Type B pancreatic cell (in vitro differentiated cells): ENCODE results near the gene DDI1. TPM values are rescaled to one million over a fixed set of nuclear protein-coding genes. Genes with fewer than 3 reads are reported as not detected.

ENCODE experiments used
- DNase-seq: peaks from one replicate; pipeline ENCODE4 v3.0.0; 2021; ENCODE audit warnings: mixed read lengths; ENCODE audit not compliant: unreplicated experiment; ENCODE audit errors: extremely low spot score
- H3K27ac Mint-ChIP-seq: 2 replicates; pipeline ENCODE4 v1.8.0; 2021; ENCODE audit warnings: mild to moderate bottlenecking, mixed read lengths
- H3K27me3 Mint-ChIP-seq: 2 replicates; pipeline ENCODE4 v1.8.0; 2021; ENCODE audit warnings: mixed read lengths
- H3K36me3 Mint-ChIP-seq: 2 replicates; pipeline ENCODE4 v1.8.0; 2021; ENCODE audit warnings: mixed read lengths
- H3K4me1 Mint-ChIP-seq: one replicate; pipeline ENCODE4 v1.8.0; 2021; ENCODE audit warnings: mixed read lengths; ENCODE audit not compliant: unreplicated experiment
- H3K4me3 Mint-ChIP-seq: 2 replicates; pipeline ENCODE4 v1.8.0; 2021; ENCODE audit warnings: mild to moderate bottlenecking, mixed read lengths
- H3K9me3 Mint-ChIP-seq: 2 replicates; pipeline ENCODE4 v1.8.0; 2021; ENCODE audit warnings: mixed read lengths
- total RNA-seq: library from RNA; stranded (reverse); gene quantifications from 2 replicates; pipeline ENCODE4 v1.2.1, GENCODE V29; 2021; ENCODE audit warnings: low replicate concordance
- TF ChIP-seq, protein P1 (sequence below): fragments of 200-600 bp; sonication (generic); conservative IDR thresholded peaks from 2 replicates; pipeline ENCODE4 v1.5.0; 2021; ENCODE audit warnings: antibody characterized with exemption, mild to moderate bottlenecking

Gene DDI1
- total RNA-seq, 1 donor from 2014 or later: not detected

DNA sequence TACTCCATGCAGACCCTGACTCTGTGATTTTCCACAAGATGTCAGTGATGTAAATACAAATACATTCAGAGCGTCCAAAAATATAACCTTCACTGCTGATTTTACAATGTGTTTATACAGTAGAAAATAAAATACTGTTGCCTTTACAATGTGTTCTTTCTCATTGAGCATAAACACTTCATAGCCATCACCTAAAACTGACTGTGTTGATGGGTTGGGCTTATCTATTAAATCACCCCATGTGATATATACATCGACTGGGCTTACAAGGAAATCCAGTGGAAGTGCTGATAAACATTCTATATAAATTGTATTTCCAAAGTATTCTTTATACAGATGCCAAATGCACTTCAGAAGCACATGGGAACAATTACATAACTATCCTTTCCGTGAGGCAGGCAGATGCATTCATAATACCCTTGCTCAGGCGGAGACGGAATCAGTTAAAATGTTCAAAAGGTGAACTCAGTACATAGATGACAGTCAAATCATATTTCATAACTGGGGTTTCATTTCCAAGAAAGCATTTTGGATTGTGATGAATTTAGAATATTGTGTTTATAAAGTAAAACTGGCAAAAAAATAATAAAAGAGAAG, 27.7 kb downstream of the DDI1 start:
- Mint-ChIP-seq H3K27ac (no peak overlapping the region), H3K4me3 (no peak overlapping the region), H3K9me3 (no peaks in the 10 kb centered on the region), H3K4me1 (peaks cover 4% of the 10 kb centered on the region), H3K36me3 (no peaks in the 10 kb centered on the region), H3K27me3 (no peaks in the 10 kb centered on the region)
- TF ChIP-seq, protein P1, sequence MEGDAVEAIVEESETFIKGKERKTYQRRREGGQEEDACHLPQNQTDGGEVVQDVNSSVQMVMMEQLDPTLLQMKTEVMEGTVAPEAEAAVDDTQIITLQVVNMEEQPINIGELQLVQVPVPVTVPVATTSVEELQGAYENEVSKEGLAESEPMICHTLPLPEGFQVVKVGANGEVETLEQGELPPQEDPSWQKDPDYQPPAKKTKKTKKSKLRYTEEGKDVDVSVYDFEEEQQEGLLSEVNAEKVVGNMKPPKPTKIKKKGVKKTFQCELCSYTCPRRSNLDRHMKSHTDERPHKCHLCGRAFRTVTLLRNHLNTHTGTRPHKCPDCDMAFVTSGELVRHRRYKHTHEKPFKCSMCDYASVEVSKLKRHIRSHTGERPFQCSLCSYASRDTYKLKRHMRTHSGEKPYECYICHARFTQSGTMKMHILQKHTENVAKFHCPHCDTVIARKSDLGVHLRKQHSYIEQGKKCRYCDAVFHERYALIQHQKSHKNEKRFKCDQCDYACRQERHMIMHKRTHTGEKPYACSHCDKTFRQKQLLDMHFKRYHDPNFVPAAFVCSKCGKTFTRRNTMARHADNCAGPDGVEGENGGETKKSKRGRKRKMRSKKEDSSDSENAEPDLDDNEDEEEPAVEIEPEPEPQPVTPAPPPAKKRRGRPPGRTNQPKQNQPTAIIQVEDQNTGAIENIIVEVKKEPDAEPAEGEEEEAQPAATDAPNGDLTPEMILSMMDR: no peak
- DNase-seq: no peak

DNA sequence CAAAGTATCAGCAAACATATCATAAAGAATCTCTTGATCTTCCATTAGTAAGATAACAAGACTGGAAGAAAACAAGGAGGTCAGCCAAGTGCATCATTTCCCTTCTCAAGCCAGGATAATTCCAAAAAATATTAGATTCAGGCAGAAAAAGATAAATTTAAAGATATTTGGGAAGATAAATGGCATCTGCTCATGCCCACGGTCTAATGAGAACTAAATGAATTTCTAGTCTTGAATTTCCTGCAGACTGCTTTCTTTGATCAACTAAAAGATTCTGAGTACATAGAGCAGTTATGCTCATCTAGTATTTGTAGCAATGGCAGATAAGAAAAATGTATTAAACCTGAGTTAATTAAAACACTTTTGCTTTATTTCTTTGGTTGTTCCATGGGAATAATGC, 31.1 kb downstream of the DDI1 start:
- H3K9me3 Mint-ChIP-seq: no peaks in the 10 kb centered on the region
- no peak overlapping the region for H3K27ac Mint-ChIP-seq
- TF ChIP-seq, protein P1: no peak
- no peak overlapping the region for H3K4me3 Mint-ChIP-seq
- H3K36me3 Mint-ChIP-seq: no peaks in the 10 kb centered on the region
- H3K4me1 Mint-ChIP-seq: no peaks in the 10 kb centered on the region
- no peaks in the 10 kb centered on the region for H3K27me3 Mint-ChIP-seq
- DNase-seq: no peak

DNA sequence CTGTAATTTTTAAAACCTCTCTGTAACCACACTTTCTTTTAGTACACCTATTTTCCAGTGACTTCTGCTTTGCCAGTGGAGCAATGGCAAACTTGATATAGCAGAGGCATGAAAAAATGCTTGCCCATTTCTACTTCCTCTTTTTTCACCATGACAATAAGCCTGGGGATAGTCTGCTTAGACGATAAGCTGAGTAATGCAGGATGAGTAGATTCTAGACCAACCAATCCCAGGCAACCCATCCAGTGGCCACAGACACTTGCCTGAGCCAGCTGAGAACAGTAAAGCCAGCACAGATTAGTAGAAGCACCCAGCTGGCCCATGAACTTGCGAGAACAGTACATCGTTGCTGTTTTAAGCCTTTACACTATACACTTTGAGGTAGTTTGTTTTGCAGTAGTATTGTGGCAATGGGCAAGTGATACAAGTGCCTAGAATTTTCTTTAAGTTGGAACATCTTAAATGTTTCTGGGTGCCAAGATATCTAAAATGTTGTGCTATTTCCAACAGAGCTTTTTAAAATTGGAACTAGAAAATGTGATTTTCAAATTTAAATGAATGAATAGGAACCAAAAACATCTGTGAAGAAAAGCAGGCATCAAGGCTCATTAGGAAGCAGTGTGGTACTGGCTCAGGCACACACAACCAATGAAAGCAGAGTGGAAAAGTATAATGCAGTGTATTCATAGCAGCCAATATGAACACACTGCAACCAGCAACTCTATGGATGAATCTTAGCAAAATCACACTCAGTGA, 37.7 kb downstream of the DDI1 start:
- Mint-ChIP-seq H3K4me1 (no peaks in the 10 kb centered on the region), H3K36me3 (no peaks in the 10 kb centered on the region), H3K9me3 (no peaks in the 10 kb centered on the region), H3K27ac (no peak overlapping the region), H3K27me3 (no peaks in the 10 kb centered on the region), H3K4me3 (no peak overlapping the region)
- DNase-seq: no peak
- TF ChIP-seq, protein P1: no peak

DNA sequence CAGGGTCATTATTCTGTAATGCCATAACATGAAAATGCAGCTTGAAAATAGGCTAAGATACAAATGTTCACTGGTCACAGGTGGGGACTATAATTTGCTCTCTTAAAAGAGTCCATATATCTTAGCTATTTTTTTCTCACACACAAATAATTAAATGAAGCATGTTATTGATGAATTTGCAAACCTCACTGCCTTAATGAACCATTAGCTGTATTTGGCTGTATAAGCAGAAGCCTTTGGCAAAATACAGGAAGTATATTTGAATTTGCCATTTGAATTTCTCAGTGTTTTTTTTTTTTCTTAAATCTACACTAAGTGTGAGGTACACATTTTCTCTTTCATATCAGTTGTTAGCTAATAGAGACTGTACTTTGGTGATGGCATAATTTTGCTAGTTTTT, 38.7 kb downstream of the DDI1 start:
- TF ChIP-seq, protein P1: no peak
- H3K27ac Mint-ChIP-seq: no peak overlapping the region
- H3K27me3 Mint-ChIP-seq: no peaks in the 10 kb centered on the region
- no peaks in the 10 kb centered on the region for H3K9me3 Mint-ChIP-seq
- H3K36me3 Mint-ChIP-seq: no peaks in the 10 kb centered on the region
- no peaks in the 10 kb centered on the region for H3K4me1 Mint-ChIP-seq
- no peak overlapping the region for H3K4me3 Mint-ChIP-seq
- DNase-seq: no peak

DNA sequence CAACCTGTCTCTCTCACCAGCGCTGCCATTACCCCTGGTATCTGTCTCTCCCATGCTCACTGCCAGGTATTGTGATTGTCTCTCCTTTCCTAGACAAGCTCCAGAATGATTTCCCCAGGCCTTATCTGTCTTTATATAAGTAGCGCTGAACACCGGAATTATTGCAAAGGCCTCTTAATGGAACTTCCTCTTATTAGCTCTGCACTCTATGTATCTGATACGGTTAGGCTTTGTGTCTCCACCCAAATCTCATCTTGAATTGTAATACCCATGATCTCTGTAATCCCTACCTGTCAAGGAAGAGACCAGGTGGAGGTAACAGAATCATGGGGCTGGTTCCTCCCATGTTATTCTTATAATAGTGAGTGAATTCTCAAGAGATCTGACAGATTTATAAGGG, 39.3 kb downstream of the DDI1 start:
- Mint-ChIP-seq H3K9me3 (no peaks in the 10 kb centered on the region), H3K4me1 (no peaks in the 10 kb centered on the region), H3K36me3 (no peaks in the 10 kb centered on the region), H3K4me3 (no peak overlapping the region), H3K27me3 (no peaks in the 10 kb centered on the region), H3K27ac (no peak overlapping the region)
- DNase-seq: no peak
- TF ChIP-seq, protein P1: no peak
